HG03175 (cell line): ENCODE measurements around the gene RECK.
"Not testable (repeated sequence)": the region's sequence is repeated elsewhere in the genome, so short reads cannot be mapped to it uniquely, and the experiment has no call there.

Experiments
- ATAC-seq: cut with Tn5 transposase; IDR thresholded peaks from one replicate; pipeline ENCODE4 v1.9.1; 2021; ENCODE audit warnings: mild to moderate bottlenecking, moderate library complexity; ENCODE audit not compliant: unreplicated experiment

Gene RECK

GRCh38 chr9:36056896-36057295 is 20.2 kb downstream of the RECK start:
- no peak for ATAC-seq

GRCh38 chr9:36063804-36064447 is 27.2 kb downstream of the RECK start:
- no peak for ATAC-seq

- ATAC-seq, result no peak
Observed at GRCh38 chr9:36064448-36065037, 27.8 kb downstream of the RECK start.

GRCh38 chr9:36074055-36074454 is 37.3 kb downstream of the RECK start:
- ATAC-seq, result no peak

- no peak for ATAC-seq
Observed at GRCh38 chr9:36074870-36075532, 38.3 kb downstream of the RECK start.

GRCh38 chr9:36078051-36078450 is 41.3 kb downstream of the RECK start:
- no peak for ATAC-seq

GRCh38 chr9:36080519-36080918 is 43.8 kb downstream of the RECK start:
- no peak for ATAC-seq

GRCh38 chr9:36082931-36083330 is 46.2 kb downstream of the RECK start:
- ATAC-seq, result no peak

GRCh38 chr9:36086442-36086841 is 49.7 kb downstream of the RECK start:
- no peak for ATAC-seq

- ATAC-seq, result not testable (repeated sequence)
Observed at GRCh38 chr9:36087054-36087453, 50.3 kb downstream of the RECK start.

GRCh38 chr9:36088020-36088419 is 51.3 kb downstream of the RECK start:
- ATAC-seq, result no peak

- ATAC-seq, result no peak
Observed at GRCh38 chr9:36091026-36091953, 54.6 kb downstream of the RECK start.

- ATAC-seq, result no peak
Observed at GRCh38 chr9:36092014-36092413, 55.3 kb downstream of the RECK start.

- ATAC-seq, result peak; percentile 87
Observed at GRCh38 chr9:36092509-36093215, 55.9 kb downstream of the RECK start.

- no peak for ATAC-seq
Observed at GRCh38 chr9:36093384-36093783, 56.7 kb downstream of the RECK start.

GRCh38 chr9:36099718-36100117 is 63.0 kb downstream of the RECK start:
- no peak for ATAC-seq

GRCh38 chr9:36100532-36100931 is 63.8 kb downstream of the RECK start:
- no peak for ATAC-seq

- ATAC-seq, result no peak
Observed at GRCh38 chr9:36101916-36102741, 65.4 kb downstream of the RECK start.

- ATAC-seq, result no peak
Observed at GRCh38 chr9:36102742-36103495, 66.2 kb downstream of the RECK start.
